Loucy (cell line): ENCODE results near the gene SHB.

Source experiments
- H2AFZ ChIP-seq: fragments of 200-600 bp; sonication (generic); 2 replicates; pipeline ENCODE4 v1.6.0; 2016; ENCODE audit warnings: antibody characterized with exemption, mild to moderate bottlenecking, low read length, moderate library complexity
- H3F3A ChIP-seq: fragments of 200-600 bp; 2 replicates; pipeline ENCODE4 v1.6.0; 2016; ENCODE audit warnings: antibody characterized with exemption, low read depth, mild to moderate bottlenecking
- H3K27me3 ChIP-seq: fragments of 200-600 bp; sonication (generic); 2 replicates; pipeline ENCODE4 v1.6.1; 2014; ENCODE audit warnings: low read length, mild to moderate bottlenecking; ENCODE audit not compliant: insufficient read depth, poor library complexity, severe bottlenecking
- H3K36me3 ChIP-seq: fragments of 200-600 bp; sonication (generic); 2 replicates; pipeline ENCODE4 v1.6.1; 2016; ENCODE audit warnings: low read length; ENCODE audit not compliant: insufficient read depth
- H3K4me1 ChIP-seq: fragments of 200-600 bp; sonication (generic); 2 replicates; pipeline ENCODE4 v1.5.1; 2014; ENCODE audit warnings: low read length, mild to moderate bottlenecking; ENCODE audit not compliant: insufficient read depth, poor library complexity, severe bottlenecking
- H3K4me2 ChIP-seq: fragments of 200-600 bp; sonication (generic); 2 replicates; pipeline ENCODE4 v1.6.0; 2014; ENCODE audit warnings: antibody characterized with exemption, low read length, low read depth, mild to moderate bottlenecking; ENCODE audit not compliant: poor library complexity, severe bottlenecking
- H3K4me3 ChIP-seq: fragments of 200-600 bp; sonication (generic); 2 replicates; pipeline ENCODE4 v1.5.1; 2014; ENCODE audit warnings: low read length, mild to moderate bottlenecking, mixed read lengths; ENCODE audit not compliant: poor library complexity, severe bottlenecking
- H3K79me2 ChIP-seq: fragments of 200-600 bp; sonication (generic); 2 replicates; pipeline ENCODE4 v1.6.1; 2014; ENCODE audit warnings: low read length; ENCODE audit not compliant: insufficient read depth
- H3K9ac ChIP-seq: fragments of 200-600 bp; sonication (generic); 2 replicates; pipeline ENCODE4 v1.6.0; 2014; ENCODE audit warnings: mild to moderate bottlenecking, low read depth, low read length, moderate library complexity; ENCODE audit not compliant: poor library complexity, severe bottlenecking
- H3K9me2 ChIP-seq: fragments of 200-600 bp; sonication (generic); replicated peaks from 2 replicates; pipeline ENCODE4 v1.6.1; 2016; ENCODE audit warnings: low read depth, low read length, mixed read lengths
- H3K9me3 ChIP-seq: fragments of 200-600 bp; sonication (generic); 2 replicates; pipeline ENCODE4 v1.6.1; 2014; ENCODE audit warnings: mild to moderate bottlenecking, antibody characterized with exemption, low read length, low read depth; ENCODE audit not compliant: insufficient read depth
- H4K20me1 ChIP-seq: fragments of 200-600 bp; sonication (generic); 2 replicates; pipeline ENCODE4 v1.6.0; 2014; ENCODE audit warnings: antibody characterized with exemption, low read length, mild to moderate bottlenecking; ENCODE audit not compliant: insufficient read depth, poor library complexity, severe bottlenecking
- CTCF ChIP-seq: fragments of 200-600 bp; sonication (generic); conservative IDR thresholded peaks from 2 replicates; pipeline ENCODE4 v1.5.1; 2014; ENCODE audit warnings: mild to moderate bottlenecking, antibody characterized with exemption, low read length
- EZH2phosphoT487 ChIP-seq: fragments of 200-600 bp; IDR thresholded peaks from 2 replicates; pipeline ENCODE4 v1.6.1; 2018; ENCODE audit warnings: antibody characterized with exemption, mild to moderate bottlenecking, moderate library complexity, borderline replicate concordance

The SHB gene

GRCh38 chr9:37923796-37924427 lies 145.1 kb downstream of the SHB start:
- H3K9me2 ChIP-seq, result no peaks in the 10 kb centered on the region
- no peaks in the 10 kb centered on the region for H3K79me2 ChIP-seq
- no peaks in the 10 kb centered on the region for H3K9me3 ChIP-seq
- H3K4me2 ChIP-seq, result no peak overlapping the region
- no peak overlapping the region for H2AFZ ChIP-seq
- no peak overlapping the region for H3K9ac ChIP-seq
- no peaks in the 10 kb centered on the region for H3K36me3 ChIP-seq
- TF ChIP-seq EZH2phosphoT487 (no peak), CTCF (no peak)
- H3K27me3 ChIP-seq, result no peaks in the 10 kb centered on the region
- H3K4me1 ChIP-seq, result no peaks in the 10 kb centered on the region
- no peaks in the 10 kb centered on the region for H3F3A ChIP-seq
- H3K4me3 ChIP-seq, result no peak overlapping the region
- H4K20me1 ChIP-seq, result no peaks in the 10 kb centered on the region

GRCh38 chr9:37923118-37923795 lies 145.8 kb downstream of the SHB start:
- H3K36me3 ChIP-seq, result no peaks in the 10 kb centered on the region
- no peaks in the 10 kb centered on the region for H3K79me2 ChIP-seq
- no peaks in the 10 kb centered on the region for H3K27me3 ChIP-seq
- H3K9me2 ChIP-seq, result no peaks in the 10 kb centered on the region
- no peak overlapping the region for H3K4me2 ChIP-seq
- no peaks in the 10 kb centered on the region for H3F3A ChIP-seq
- H3K9me3 ChIP-seq, result no peaks in the 10 kb centered on the region
- no peaks in the 10 kb centered on the region for H3K4me1 ChIP-seq
- TF ChIP-seq EZH2phosphoT487 (no peak), CTCF (no peak)
- no peak overlapping the region for H3K4me3 ChIP-seq
- no peaks in the 10 kb centered on the region for H4K20me1 ChIP-seq
- no peak overlapping the region for H3K9ac ChIP-seq
- no peak overlapping the region for H2AFZ ChIP-seq

- TF ChIP-seq CTCF (no peak), EZH2phosphoT487 (no peak)
- Histone ChIP-seq H3K36me3 (no peaks in the 10 kb centered on the region), H3K9me3 (no peaks in the 10 kb centered on the region), H3F3A (no peaks in the 10 kb centered on the region), H3K9ac (no peak overlapping the region), H3K9me2 (no peaks in the 10 kb centered on the region), H4K20me1 (no peaks in the 10 kb centered on the region), H3K79me2 (no peaks in the 10 kb centered on the region), H3K4me2 (no peak overlapping the region), H2AFZ (no peak overlapping the region), H3K27me3 (no peaks in the 10 kb centered on the region), H3K4me3 (no peak overlapping the region), H3K4me1 (no peaks in the 10 kb centered on the region)
Measured at GRCh38 chr9:37922363-37923117, 146.5 kb downstream of the SHB start.
